Upper lobe of left lung (tissue), 4 donors: ENCODE results near the gene PPP2R2D.

Experiments used
- CTCF ChIP-seq, 6 experiments: fragments of 450-650 bp in 4 of 6; fragments of 200-600 bp in 2 of 6; sonication (generic) in 2 of 6; IDR thresholded peaks; one replicate each; pipeline ENCODE4 v1.5.1; 2016 to 2019; ENCODE audit warnings: antibody characterized with exemption in 6 of 6
- POLR2A ChIP-seq, 4 donors: fragments of 450-650 bp; IDR thresholded peaks; one replicate each; pipeline ENCODE4 v1.5.1; 2016 to 2017; ENCODE audit warnings: antibody characterized with exemption in 4 of 4, mild to moderate bottlenecking in 2 of 4

- TF ChIP-seq CTCF (IDR thresholded peaks at IDR 0.05): no peak
- no peak for TF ChIP-seq POLR2A (IDR thresholded peaks at IDR 0.05)
Observed at GRCh38 chr10:131909929-131910328, 9.1 kb downstream of the PPP2R2D start.
